ENCODE measurements around the gene ACR.
"Not testable (repeated sequence)": the region's sequence is repeated elsewhere in the genome, so short reads cannot be mapped to it uniquely, and the experiment has no call there.

The ACR gene

GRCh38 chr22:50734343-50734771, 3.6 kb upstream of the ACR start:
- DNase-seq = no peak

GRCh38 chr22:50734986-50735738, 2.8 kb upstream of the ACR start:
- DNase-seq = no peak

- DNase-seq = no peak
Measured at GRCh38 chr22:50735739-50736030, 2.3 kb upstream of the ACR start.

GRCh38 chr22:50738649-50739227, 734 bp downstream of the ACR start:
- DNase-seq = no peak

- DNase-seq = no peak
Measured at GRCh38 chr22:50739279-50739691, 1.3 kb downstream of the ACR start.

- DNase-seq = no peak
Measured at GRCh38 chr22:50739894-50740293, 1.9 kb downstream of the ACR start.

GRCh38 chr22:50740714-50741113, 2.7 kb downstream of the ACR start:
- not testable (repeated sequence) for DNase-seq

GRCh38 chr22:50744424-50744823, 6.4 kb downstream of the ACR start:
- not testable (repeated sequence) for DNase-seq

- DNase-seq = not testable (repeated sequence)
Measured at GRCh38 chr22:50747521-50747920, 9.5 kb downstream of the ACR start.

GRCh38 chr22:50748630-50749029, 10.6 kb downstream of the ACR start:
- DNase-seq = not testable (repeated sequence)

GRCh38 chr22:50749302-50750074, 11.5 kb downstream of the ACR start:
- not testable (repeated sequence) for DNase-seq

- not testable (repeated sequence) for DNase-seq
Measured at GRCh38 chr22:50755251-50755650, 17.2 kb downstream of the ACR start.

- DNase-seq = not testable (repeated sequence)
Measured at GRCh38 chr22:50756406-50756805, 18.4 kb downstream of the ACR start.

GRCh38 chr22:50756949-50757491, 19.0 kb downstream of the ACR start:
- DNase-seq = peak; percentile 63

- peak; percentile 48 for DNase-seq
Measured at GRCh38 chr22:50759597-50760341, 21.8 kb downstream of the ACR start.

GRCh38 chr22:50761829-50762228, 23.8 kb downstream of the ACR start:
- not testable (repeated sequence) for DNase-seq

GRCh38 chr22:50764288-50764687, 26.3 kb downstream of the ACR start:
- DNase-seq = not testable (repeated sequence)

- DNase-seq = peak; percentile 80
Measured at GRCh38 chr22:50775132-50775531, 37.1 kb downstream of the ACR start.

GRCh38 chr22:50777631-50778030, 39.6 kb downstream of the ACR start:
- not testable (repeated sequence) for DNase-seq

- DNase-seq = not testable (repeated sequence)
Measured at GRCh38 chr22:50780244-50780643, 42.2 kb downstream of the ACR start.

- DNase-seq = peak; percentile 7
Measured at GRCh38 chr22:50782253-50782652, 44.2 kb downstream of the ACR start.

- DNase-seq = peak; percentile 90
Measured at GRCh38 chr22:50783033-50783879, 45.3 kb downstream of the ACR start, which contains the start of gene RABL2B. Gene RABL2B, minus strand, starts transcription at chr22:50783636. Its CDS starts 1,342 bp downstream, at chr22:50782294.

Measured in OCI-M1 (cell line).